Keratinocyte (primary cell): ENCODE data around the gene FAM177B. TPM values are rescaled to one million over a fixed set of nuclear protein-coding genes. Genes with fewer than 3 reads are reported as not detected.

Experiments
- DNase-seq: peaks from one replicate; pipeline ENCODE4 v3.0.0-alpha.2; 2011; ENCODE audit warnings: low read depth, missing footprints, low spot score
- FAIRE-seq: peaks from 2 replicates; lab custom pipeline; 2011; peaks lifted over from hg19 to GRCh38; lab: Jason Lieb, UNC
- H2AFZ ChIP-seq: 2 replicates; pipeline ENCODE4 v1.6.0; 2012; ENCODE audit warnings: low read length, control low read depth, inconsistent platforms; ENCODE audit not compliant: control insufficient read depth
- H3K27ac ChIP-seq: 2 replicates; pipeline ENCODE4 v1.5.1; 2011; ENCODE audit warnings: low read length; ENCODE audit not compliant: control insufficient read depth, insufficient read depth
- H3K27me3 ChIP-seq: 3 replicates; pipeline ENCODE4 v1.6.0; 2011; ENCODE audit warnings: low read length; ENCODE audit not compliant: control insufficient read depth, insufficient read depth; ENCODE audit errors: extremely low read depth
- H3K36me3 ChIP-seq, 2 experiments: 2 replicates in 1 of 2; 3 replicates in 1 of 2; pipeline ENCODE4 v1.5.1; 2011; ENCODE audit warnings: low read length in 2 of 2, mild to moderate bottlenecking in 1 of 2; ENCODE audit not compliant: control insufficient read depth in 2 of 2, insufficient read depth in 2 of 2; ENCODE audit errors: extremely low read depth in 1 of 2
- H3K4me1 ChIP-seq: 3 replicates; pipeline ENCODE4 v1.5.1; 2011; ENCODE audit warnings: low read length; ENCODE audit not compliant: control insufficient read depth, insufficient read depth; ENCODE audit errors: extremely low read depth
- H3K4me2 ChIP-seq: 3 replicates; pipeline ENCODE4 v1.6.0; 2011; ENCODE audit warnings: low read depth, low read length; ENCODE audit not compliant: control insufficient read depth, insufficient read depth; ENCODE audit errors: extremely low read depth
- H3K4me3 ChIP-seq, 3 experiments: fragments of 200-600 bp in 1 of 3; sonication (generic) in 1 of 3; 2 replicates in 2 of 3; 3 replicates in 1 of 3; pipeline ENCODE4 v1.5.1; 2011 to 2016; ENCODE audit warnings: low read length in 3 of 3, mild to moderate bottlenecking in 3 of 3, control low read depth in 2 of 3, inconsistent platforms in 1 of 3, low read depth in 1 of 3, mixed read lengths in 1 of 3, mixed run types in 1 of 3, moderate library complexity in 1 of 3; ENCODE audit not compliant: control insufficient read depth in 2 of 3, insufficient read depth in 2 of 3; ENCODE audit errors: extremely low read depth in 1 of 3
- H3K79me2 ChIP-seq: 2 replicates; pipeline ENCODE4 v1.6.0; 2012; ENCODE audit warnings: low read length; ENCODE audit not compliant: control insufficient read depth, insufficient read depth
- H3K9ac ChIP-seq: 3 replicates; pipeline ENCODE4 v1.6.0; 2011; ENCODE audit warnings: low read length; ENCODE audit not compliant: control insufficient read depth, insufficient read depth; ENCODE audit errors: extremely low read depth
- H3K9me1 ChIP-seq: 3 replicates; pipeline ENCODE4 v1.6.0; 2011; ENCODE audit warnings: low read length; ENCODE audit not compliant: control insufficient read depth, insufficient read depth; ENCODE audit errors: extremely low read depth
- H3K9me3 ChIP-seq: 2 replicates; pipeline ENCODE4 v1.5.1; 2012; ENCODE audit warnings: low read depth, low read length; ENCODE audit not compliant: control insufficient read depth
- H4K20me1 ChIP-seq: 3 replicates; pipeline ENCODE4 v1.6.0; 2011; ENCODE audit warnings: low read length; ENCODE audit not compliant: control insufficient read depth, insufficient read depth; ENCODE audit errors: extremely low read depth
- EZH2 ChIP-seq: IDR thresholded peaks from one replicate; pipeline ENCODE4 v1.6.1; 2012; ENCODE audit warnings: inconsistent platforms, mild to moderate bottlenecking, low read length, moderate library complexity
- dilution Hi-C: fragments of 300-500 bp; cut with MboI; formaldehyde crosslinking; loops from one replicate; pipeline ENCODE4 v1.7.0; 2020; ENCODE audit warnings: low sequenced_read_pairs; ENCODE audit not compliant: extremely low pct_ligation_motif_present
- polyA plus RNA-seq, 5 experiments: library from polyadenylated mRNA; depleted of rRNA in 3 of 5; stranded (reverse) in 3 of 5; stranded (forward) in 1 of 5; unstranded in 1 of 5; fragments of >200 nt; gene quantifications; 1 replicate in 1 of 5; 2 replicates in 3 of 5; 3 replicates in 1 of 5; pipeline versions ENCODE4 v1.2.1 to v1.2.3, GENCODE V29; 2011 to 2012; ENCODE audit warnings: missing spikeins in 2 of 5, low read depth in 1 of 5, low replicate concordance in 1 of 5
- TF ChIP-seq, protein P1 (sequence below), 3 experiments: IDR thresholded peaks in 1 of 3; conservative IDR thresholded peaks in 1 of 3; optimal IDR thresholded peaks in 1 of 3; 2 replicates in 2 of 3; 3 replicates in 1 of 3; pipeline versions ENCODE3 to v1.5.1; 2011; ENCODE audit warnings: low read length in 3 of 3, mild to moderate bottlenecking in 3 of 3, moderate library complexity in 2 of 3, control low read depth in 1 of 3, inconsistent platforms in 1 of 3; ENCODE audit not compliant: insufficient read depth in 2 of 3; ENCODE audit errors: extremely low read depth in 1 of 3

FAM177B gene
- polyA plus RNA-seq, 1 donor (not counting 4 experiments of a cell fraction or from before 2014, with no cell fraction given), result not detected

- H3K9me3 ChIP-seq, result no peaks in the 10 kb centered on the region
- H3K27me3 ChIP-seq, result no peaks in the 10 kb centered on the region
- no peaks in the 10 kb centered on the region for H3K79me2 ChIP-seq
- no peaks in the 10 kb centered on the region for H3K36me3 ChIP-seq
- no peaks in the 10 kb centered on the region for H3K9me1 ChIP-seq
- no peak overlapping the region for H2AFZ ChIP-seq
- no peak overlapping the region for H3K4me2 ChIP-seq
- no peaks in the 10 kb centered on the region for H4K20me1 ChIP-seq
- dilution Hi-C loops, result no loop called here
- H3K4me3 ChIP-seq, result no peak overlapping the region
- no peak for DNase-seq
- no peak for TF ChIP-seq EZH2
- TF ChIP-seq, protein P1, sequence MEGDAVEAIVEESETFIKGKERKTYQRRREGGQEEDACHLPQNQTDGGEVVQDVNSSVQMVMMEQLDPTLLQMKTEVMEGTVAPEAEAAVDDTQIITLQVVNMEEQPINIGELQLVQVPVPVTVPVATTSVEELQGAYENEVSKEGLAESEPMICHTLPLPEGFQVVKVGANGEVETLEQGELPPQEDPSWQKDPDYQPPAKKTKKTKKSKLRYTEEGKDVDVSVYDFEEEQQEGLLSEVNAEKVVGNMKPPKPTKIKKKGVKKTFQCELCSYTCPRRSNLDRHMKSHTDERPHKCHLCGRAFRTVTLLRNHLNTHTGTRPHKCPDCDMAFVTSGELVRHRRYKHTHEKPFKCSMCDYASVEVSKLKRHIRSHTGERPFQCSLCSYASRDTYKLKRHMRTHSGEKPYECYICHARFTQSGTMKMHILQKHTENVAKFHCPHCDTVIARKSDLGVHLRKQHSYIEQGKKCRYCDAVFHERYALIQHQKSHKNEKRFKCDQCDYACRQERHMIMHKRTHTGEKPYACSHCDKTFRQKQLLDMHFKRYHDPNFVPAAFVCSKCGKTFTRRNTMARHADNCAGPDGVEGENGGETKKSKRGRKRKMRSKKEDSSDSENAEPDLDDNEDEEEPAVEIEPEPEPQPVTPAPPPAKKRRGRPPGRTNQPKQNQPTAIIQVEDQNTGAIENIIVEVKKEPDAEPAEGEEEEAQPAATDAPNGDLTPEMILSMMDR (optimal IDR thresholded peaks at IDR 0.05 in 1 of 3, IDR thresholded peaks at IDR 0.05 in 1 of 3, conservative IDR thresholded peaks at IDR 0.05 in 1 of 3; ENCODE audit: extremely low read depth in 1 of 3, insufficient read depth in 2 of 3, low read length in 3 of 3), result no peak
- peaks cover 15% of the 10 kb centered on the region for H3K4me1 ChIP-seq
- no peak overlapping the region for H3K27ac ChIP-seq
- no peak overlapping the region for H3K9ac ChIP-seq
- FAIRE-seq, result no peak
These were observed 20.8 kb downstream of the FAM177B start for GRCh38 chr1:222757646-222758268.

DNA sequence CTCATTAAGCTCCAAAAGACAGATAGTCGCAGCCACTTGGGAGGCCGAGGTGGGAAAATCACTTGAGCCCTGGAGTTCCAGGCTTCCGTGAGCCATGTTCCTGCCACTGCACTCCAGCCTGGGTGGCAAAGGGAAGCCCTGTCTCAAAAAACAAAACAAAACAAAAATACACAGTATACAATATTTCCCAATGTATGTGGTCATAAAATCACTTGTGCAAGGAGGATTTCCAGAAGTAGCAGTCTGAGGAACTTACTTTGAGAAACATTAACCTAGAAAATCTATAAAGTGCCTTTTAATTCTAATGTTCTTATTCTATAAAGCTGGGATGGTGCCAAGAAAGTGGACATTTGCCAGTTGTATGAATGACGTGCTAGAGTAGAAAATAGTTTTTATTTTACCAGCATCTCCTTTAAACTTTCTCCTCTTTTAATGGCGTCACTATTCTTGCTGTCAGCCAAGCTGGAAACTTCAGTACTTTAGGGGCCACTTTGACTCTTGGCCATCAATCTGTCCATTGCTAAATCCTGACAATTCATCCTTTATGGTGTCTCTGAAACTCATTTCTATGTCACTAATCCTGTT, 22.5 kb downstream of the FAM177B start:
- Histone ChIP-seq H3K27me3 (no peaks in the 10 kb centered on the region), H2AFZ (no peak overlapping the region), H3K9ac (no peak overlapping the region), H3K27ac (no peak overlapping the region), H3K4me3 (no peak overlapping the region), H3K4me1 (peaks cover 8% of the 10 kb centered on the region), H3K4me2 (no peak overlapping the region), H3K36me3 (no peaks in the 10 kb centered on the region), H3K9me1 (no peaks in the 10 kb centered on the region), H3K79me2 (no peaks in the 10 kb centered on the region), H3K9me3 (no peaks in the 10 kb centered on the region), H4K20me1 (no peaks in the 10 kb centered on the region)
- DNase-seq, result no peak
- FAIRE-seq, result no peak
- TF ChIP-seq, protein P1 (optimal IDR thresholded peaks at IDR 0.05 in 1 of 3, IDR thresholded peaks at IDR 0.05 in 1 of 3, conservative IDR thresholded peaks at IDR 0.05 in 1 of 3; ENCODE audit: extremely low read depth in 1 of 3, insufficient read depth in 2 of 3, low read length in 3 of 3), result no peak
- no peak for TF ChIP-seq EZH2
- dilution Hi-C loops, result no loop called here
